HG03558 (cell line): ENCODE results near the gene PSMD4.
"Not testable (repeated sequence)": the region's sequence is repeated elsewhere in the genome, so short reads cannot be mapped to it uniquely, and the experiment has no call there.

Experiments
- ATAC-seq: cut with Tn5 transposase; IDR thresholded peaks from one replicate; pipeline ENCODE4 v1.9.1; 2021; ENCODE audit warnings: moderate number of reproducible peaks; ENCODE audit not compliant: unreplicated experiment; ENCODE audit errors: extremely low read depth

PSMD4 gene

DNA sequence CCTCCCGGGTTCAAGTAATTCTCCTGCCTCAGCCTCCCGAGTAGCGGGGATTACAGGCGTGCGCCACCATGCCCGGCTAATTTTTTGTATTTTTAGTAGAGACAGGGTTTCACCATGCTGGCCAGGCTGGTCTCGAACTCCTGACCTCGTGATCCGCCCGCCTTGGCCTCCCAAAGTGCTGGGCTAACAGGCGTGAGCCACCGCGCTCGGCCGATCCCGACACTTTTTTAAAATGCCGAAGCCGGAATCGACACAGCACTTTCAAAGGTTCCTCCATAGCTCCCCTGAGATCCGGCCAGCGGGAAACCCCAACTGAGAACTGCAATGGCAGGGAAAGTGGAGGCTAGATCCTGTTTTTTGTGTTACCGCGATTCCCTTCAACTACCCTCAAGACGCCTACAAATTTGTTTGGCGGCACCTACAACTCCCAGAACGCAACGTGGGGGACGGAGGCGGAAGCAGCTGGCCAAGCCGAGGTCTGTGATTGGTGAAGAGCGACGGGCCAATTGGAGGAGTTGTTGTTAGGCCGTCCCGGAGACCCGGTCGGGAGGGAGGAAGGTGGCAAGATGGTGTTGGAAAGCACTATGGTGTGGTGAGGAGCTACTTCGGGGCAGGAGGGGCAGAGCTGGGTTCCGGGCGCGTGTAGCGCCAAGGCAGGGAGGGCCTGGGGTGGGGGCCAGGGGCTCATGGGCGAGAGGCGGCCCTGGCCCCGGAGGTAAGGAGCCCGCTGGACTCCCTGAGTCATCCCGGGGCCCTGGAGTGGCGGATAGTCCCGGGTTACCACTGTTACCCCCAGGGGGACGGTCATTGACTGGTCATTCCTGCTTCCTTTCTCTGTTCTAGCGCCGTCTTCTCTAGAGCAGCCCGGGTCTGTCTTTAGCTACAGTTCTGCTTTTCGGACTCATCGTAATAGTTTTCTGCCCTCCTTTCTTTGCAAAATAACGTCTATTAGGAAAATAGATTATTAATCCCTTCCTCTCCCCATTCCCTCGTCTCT is at the start of gene PSMD4:
TSS of gene PSMD4 (plus strand) at position 518 of the 997 bp plus-strand sequence. CDS start at position 567, 49 bp downstream.
- peak; percentile 76 for ATAC-seq

- not testable (repeated sequence) for ATAC-seq
Observed at GRCh38 chr1:151205381-151205965, 49.1 kb upstream of the PSMD4 start.

DNA sequence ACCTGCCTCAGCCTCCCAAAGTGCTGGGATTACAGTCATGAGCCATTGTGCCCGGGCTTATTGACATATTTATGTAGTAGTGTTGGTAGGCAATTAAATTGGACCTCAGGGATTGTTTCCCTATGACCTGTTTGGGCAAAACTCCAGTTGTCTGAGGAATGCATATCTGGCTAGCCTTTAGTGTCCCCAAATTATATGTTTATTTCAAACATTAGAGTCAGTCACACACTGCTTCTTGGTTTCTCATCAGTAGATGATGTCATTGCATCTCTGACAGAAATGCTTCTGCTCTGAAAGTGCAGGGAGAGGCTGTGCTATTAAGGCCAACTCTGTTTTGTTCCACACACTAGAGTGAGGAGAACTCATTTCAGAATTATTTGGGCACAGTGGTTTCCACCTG is 43.7 kb upstream of the PSMD4 start:
- ATAC-seq = no peak

DNA sequence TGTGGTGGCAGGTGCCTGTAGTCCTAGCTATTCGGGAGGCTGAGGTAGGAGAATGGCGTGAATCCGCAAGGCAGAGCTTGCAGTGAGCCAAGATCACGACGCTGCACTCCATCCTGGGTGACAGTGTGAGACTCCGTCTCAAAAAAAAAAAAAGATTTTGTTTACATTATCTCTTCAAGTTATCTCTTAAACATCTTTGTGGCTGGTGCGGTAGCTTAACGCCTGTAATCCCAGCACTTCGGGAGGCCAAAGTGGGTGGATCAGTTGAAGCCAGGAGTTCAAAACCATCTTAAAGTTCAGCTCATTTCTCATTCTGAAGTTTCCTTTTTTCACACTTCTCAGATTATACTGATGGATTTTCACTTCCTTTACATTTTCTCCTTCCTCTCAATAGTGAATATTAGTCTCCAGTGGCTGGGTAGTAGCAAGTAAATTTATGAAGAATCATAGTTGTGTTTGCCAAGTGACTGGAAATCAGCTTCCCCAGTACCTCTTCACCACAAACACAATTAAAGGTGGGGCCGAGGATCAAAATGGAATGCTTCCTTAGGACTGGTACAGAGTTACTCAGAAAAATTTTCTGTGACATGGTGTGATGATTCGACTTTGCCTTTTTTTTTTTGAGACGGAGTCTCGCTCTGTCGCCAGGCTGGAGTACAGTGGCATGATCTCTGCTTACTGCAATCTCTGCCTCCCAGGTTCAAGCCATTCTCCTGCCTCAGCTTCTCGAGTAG is 42.4 kb upstream of the PSMD4 start:
- ATAC-seq = no peak

DNA sequence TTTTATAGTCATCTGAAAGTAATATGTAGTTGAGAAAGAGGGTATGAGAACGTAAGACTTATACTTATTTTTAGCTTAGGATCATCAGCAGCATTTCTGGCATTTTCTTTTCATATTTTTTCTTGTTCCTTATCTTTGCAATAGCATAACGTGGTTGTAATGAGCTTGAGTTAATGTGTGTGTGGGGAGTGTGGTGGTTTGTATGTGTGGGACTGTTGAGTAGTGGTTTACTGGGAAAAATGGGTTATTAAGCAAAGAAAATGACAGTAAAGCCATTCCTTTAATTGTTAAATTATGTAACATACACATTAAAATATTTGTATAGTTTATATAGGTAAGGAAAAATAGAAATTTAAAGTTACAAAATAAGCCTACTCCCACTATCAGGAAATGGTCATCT is 41.0 kb upstream of the PSMD4 start:
- no peak for ATAC-seq

DNA sequence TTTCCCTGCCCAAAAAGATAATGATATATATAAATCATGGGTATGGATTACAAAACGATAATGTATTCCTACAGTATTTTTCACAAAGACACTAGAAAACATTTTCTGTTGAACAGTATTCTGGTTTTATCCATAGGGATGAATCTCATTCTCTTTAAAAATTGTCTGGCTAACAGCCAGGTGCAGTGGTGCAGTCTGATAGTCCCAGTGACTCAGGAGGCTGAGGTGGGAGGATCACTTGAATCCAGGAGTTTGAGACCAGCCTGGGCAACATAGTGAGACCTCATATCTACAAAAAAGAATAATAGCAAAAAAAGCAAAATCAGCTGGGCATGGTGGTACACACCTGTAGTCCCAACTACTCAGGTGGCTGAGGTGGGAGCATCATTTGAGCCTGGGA is 32.9 kb upstream of the PSMD4 start:
- no peak for ATAC-seq

DNA sequence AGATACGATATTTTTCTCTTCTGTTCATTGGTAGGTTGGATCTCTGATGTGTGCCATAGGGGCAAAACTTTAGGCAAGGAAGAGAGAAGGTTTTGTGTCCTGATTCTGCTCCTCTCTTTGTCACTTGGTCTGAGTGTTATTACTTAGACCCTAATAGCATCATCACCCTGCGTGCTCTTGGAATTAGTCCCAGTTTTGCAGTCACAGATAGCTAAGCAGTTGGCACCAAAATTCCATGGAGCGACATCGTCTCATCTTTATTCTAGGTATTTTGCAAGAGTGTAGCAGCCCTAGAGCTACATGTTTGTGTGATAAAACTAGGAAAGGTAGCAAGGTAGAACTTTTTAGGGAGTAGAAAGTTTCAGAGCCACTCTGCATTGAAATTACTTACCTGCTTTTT is 32.4 kb upstream of the PSMD4 start:
- no peak for ATAC-seq

DNA sequence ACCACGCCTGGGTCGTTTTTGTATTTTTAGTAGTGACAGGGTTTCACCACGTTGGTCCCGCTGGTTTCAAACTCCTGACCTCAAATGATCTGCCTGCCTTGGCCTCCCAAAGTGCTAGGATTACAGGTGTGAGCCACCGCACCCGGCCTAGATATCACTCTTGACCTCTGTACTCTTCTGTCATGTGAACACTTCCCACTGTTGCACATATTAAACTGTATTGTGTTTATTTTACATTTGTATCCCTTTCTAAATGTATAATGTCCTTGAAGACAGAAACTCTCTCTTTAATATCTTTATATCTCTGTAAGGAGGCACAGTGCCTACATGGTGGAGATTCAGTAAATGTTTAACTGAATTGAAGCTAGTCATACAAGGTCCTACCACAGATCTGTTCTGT is 19.3 kb upstream of the PSMD4 start:
- no peak for ATAC-seq

DNA sequence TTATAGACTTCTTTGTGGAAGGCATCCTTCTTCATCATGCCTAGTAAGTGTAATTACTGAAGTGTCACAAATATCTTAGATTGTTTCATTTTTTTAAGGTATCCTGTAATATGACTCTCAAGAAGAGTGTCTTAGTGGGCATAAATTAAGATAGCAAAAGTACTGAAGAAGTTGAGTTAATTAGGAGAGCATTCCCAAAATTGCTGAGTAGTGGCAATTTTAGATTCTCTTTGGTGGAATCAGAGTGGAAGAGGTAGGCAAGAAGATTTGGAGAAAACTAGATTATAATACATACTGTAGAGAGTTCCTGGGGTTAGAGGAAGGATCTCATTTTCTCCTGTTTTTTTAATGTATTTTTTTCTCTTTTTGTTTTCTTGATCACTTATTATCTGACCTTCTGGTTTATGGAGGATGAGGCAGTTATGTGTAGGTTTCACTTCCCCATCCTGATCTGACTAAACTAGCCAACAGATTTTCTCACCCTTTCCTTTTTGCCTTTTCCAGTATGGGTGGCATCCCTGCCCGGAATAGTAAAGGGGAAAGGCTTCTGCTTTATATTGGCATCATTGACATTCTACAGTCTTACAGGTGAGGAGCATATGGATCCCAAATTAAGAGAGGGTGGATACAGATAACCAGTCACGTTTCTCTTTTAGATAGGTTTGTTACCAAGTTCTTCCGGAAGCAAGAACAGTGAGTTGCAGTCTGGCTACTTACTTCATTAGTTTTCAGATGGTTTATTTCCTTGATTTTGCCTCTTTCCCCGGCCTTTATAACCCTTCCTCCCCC is 16.7 kb upstream of the PSMD4 start:
- no peak for ATAC-seq

DNA sequence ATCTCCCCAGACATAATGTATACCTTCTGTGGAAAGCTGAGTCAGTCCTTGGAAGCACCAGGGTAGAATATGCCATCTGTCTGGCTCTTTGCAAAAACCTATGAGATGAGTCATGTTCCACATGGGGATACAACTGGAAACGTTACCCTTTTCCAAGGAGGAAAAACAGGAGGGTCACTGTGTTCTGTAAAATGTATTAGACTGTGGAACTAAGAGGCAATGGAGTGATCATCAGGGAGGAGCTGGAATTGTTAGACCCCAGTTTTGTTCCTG is 16.1 kb upstream of the PSMD4 start:
- ATAC-seq = no peak

- ATAC-seq = no peak
Observed at GRCh38 chr1:151242442-151242841, 12.1 kb upstream of the PSMD4 start.

DNA sequence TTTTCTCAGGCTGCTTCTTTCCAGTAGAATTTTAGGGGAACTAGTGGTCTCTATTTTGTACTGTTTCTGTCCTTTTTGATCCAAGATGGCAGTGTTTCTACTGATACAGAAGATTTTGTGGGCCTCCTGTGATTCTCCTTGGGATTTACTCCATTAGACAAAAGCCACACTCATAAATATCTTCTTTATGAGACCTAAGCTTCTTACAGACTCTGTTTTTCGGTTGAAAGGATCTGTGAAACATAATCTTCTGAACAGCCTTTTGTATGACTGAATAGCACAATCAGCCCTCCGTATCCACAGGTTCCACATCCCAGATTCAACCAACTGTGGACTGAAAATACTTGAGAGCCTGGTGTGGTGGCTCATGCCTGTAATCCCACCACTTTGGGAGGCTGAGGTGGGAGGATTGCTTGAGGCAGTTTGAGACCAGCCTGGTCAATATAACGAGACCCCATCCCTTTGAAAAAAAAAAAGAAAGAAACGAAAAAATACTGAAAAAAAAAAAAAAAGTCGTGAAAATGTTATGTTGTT is 10.8 kb upstream of the PSMD4 start:
- ATAC-seq = no peak

DNA sequence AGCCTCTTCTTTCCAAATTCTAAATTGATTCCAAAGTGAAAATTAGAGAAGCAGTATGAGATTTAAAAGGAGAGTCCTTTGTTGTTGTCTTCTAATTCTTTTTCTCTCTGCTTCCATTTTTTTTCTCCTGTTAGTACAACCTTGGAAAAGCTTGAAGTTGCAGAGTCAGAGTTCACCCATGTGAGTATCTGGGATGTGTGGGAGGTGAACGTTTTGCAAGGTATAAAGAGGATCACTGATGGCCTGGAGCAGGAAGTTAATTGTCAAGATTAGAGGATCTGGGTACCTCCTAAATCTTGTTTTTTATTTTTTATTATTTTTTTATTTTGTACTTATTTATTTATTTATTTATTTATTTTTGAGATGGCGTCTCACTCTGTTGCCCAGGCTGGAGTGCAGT is 7.7 kb upstream of the PSMD4 start:
- ATAC-seq = no peak

GRCh38 chr1:151251656-151252470 is 2.7 kb upstream of the PSMD4 start:
- no peak for ATAC-seq

DNA sequence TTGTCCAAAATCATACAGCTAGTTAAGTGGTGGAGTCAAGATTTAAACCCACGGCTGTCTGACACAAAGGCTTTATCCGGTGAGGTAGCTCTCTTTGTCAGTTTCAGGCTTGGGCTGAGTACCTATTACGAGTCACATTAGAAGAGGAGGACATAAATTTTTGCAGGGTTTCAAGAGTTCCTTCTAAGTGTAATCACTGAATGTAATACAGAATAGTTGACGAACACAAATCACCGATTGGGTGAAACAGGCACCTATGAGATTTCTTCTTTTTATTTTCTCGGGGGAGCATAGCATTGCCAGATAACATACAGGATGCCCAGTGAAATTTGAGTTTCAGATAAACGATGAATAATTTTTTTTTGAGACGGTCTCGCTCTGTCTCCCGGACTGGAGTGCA is 847 bp downstream of the PSMD4 start:
- ATAC-seq = no peak

- no peak for ATAC-seq
Observed at GRCh38 chr1:151259351-151259750, 4.8 kb downstream of the PSMD4 start.

GRCh38 chr1:151265446-151266236 is 11.1 kb downstream of the PSMD4 start:
- ATAC-seq = no peak

- ATAC-seq = no peak
Observed at GRCh38 chr1:151266315-151266714, 11.8 kb downstream of the PSMD4 start.

DNA sequence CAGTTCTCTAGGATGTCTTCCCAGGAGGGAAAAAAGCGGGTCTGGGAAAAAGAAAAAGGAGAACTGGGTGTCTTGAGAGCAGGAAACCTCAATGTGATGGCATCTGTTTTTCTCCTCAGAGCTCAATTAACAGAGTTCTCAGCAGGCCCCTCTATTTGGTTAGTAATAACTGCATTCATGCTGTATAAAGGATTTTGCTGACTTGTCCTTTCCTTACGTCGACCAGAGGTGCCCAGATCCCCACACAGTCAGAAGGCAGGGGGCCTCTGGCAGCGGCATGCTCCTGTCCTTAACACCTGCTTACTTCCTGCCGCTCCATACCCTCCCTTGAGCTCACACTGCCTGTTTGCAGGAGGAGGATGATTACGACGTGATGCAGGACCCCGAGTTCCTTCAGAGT is 12.3 kb downstream of the PSMD4 start:
- no peak for ATAC-seq
